D341Med (cell line): ENCODE data around the gene GGT1.
"Not testable (repeated sequence)": the region's sequence is repeated elsewhere in the genome, so short reads cannot be mapped to it uniquely, and the experiment has no call there.

ENCODE experiments used
- DNase-seq: peaks from one replicate; pipeline ENCODE4 v3.0.0; 2012; ENCODE audit warnings: low spot score

The GGT1 gene

GRCh38 chr22:24642307-24642706 lies 39.3 kb downstream of the GGT1 start:
- DNase-seq, result not testable (repeated sequence)

GRCh38 chr22:24644409-24644808 lies 41.4 kb downstream of the GGT1 start:
- not testable (repeated sequence) for DNase-seq

GRCh38 chr22:24645408-24646399 lies 42.7 kb downstream of the GGT1 start:
- DNase-seq, result not testable (repeated sequence)

- not testable (repeated sequence) for DNase-seq
Measured at GRCh38 chr22:24646756-24647155, 43.8 kb downstream of the GGT1 start.

- DNase-seq, result not testable (repeated sequence)
Measured at GRCh38 chr22:24649371-24649770, 46.4 kb downstream of the GGT1 start.

- not testable (repeated sequence) for DNase-seq
Measured at GRCh38 chr22:24650884-24651283, 47.9 kb downstream of the GGT1 start.

DNA sequence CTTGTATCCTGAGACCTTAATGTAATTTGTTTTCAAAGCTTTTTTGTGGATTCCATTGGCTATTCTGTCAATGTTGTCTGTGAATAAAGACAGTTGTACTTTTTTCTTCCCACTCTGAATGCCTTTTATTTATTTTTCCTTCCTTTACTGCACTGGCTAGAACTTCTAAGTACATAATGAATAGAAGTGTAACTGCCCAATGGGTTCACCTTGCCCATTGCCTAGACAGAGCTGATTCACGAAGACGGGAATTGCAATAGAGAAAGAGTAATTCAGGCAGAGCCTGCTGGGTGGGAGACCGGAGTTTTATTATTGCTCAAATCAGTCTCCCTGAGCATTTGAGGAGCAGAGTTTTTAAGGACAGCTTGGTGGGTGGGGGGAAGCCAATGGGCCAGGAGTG lies 62.4 kb downstream of the GGT1 start:
- not testable (repeated sequence) for DNase-seq

DNA sequence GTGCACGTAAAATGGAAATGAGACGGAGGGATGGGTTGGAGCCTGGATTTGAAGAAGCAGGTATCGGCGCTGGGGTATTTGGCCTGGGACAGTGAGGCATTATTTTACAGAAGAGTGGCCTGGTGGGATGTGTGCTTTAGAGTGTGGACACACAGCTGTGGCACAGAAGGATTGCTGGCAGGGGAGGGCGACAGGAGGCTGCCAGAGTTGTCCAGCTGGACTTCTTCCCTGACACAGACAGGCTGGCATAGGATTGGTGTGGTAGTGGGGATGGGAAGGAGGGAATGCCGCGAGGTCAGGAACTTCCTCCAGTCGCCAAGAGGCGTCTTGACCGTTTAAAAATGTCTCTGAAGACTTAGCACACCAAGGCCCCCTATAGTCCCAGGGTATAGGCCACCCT lies 64.9 kb downstream of the GGT1 start:
- DNase-seq, result not testable (repeated sequence)

DNA sequence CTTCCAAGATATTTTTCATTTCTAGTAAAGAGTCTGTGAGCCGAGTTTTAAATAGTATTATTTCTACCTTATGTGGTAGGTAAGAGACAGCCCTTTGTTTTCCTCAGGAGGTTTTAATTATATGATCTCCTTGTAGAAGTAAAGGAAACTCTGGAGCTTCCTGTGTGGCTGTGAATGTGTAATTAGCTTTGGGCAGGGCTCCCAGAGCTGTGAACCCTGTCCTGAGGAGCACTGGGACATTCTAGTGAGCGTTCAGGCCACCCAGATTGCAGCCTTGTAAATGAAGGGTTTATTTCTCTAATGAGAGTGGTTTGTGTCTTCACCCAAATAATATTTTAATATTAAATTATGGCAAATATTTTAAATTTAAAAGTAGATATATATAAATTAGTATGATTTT lies 69.5 kb downstream of the GGT1 start:
- not testable (repeated sequence) for DNase-seq
